ENCODE data around the gene FAM81B.

- TF ChIP-seq CTCF (IDR thresholded peaks at IDR 0.05) = no peak
- TF ChIP-seq EP300 (IDR thresholded peaks at IDR 0.05) = no peak
- no peak for TF ChIP-seq POLR2AphosphoS5 (IDR thresholded peaks at IDR 0.05)
These were observed 54.3 kb downstream of the FAM81B start for GRCh38 chr5:95445442-95445841.
